ENCODE results near the gene SCGB1C1.
"Not testable (repeated sequence)": the region's sequence is repeated elsewhere in the genome, so short reads cannot be mapped to it uniquely, and the experiment has no call there.

SCGB1C1 gene

DNA sequence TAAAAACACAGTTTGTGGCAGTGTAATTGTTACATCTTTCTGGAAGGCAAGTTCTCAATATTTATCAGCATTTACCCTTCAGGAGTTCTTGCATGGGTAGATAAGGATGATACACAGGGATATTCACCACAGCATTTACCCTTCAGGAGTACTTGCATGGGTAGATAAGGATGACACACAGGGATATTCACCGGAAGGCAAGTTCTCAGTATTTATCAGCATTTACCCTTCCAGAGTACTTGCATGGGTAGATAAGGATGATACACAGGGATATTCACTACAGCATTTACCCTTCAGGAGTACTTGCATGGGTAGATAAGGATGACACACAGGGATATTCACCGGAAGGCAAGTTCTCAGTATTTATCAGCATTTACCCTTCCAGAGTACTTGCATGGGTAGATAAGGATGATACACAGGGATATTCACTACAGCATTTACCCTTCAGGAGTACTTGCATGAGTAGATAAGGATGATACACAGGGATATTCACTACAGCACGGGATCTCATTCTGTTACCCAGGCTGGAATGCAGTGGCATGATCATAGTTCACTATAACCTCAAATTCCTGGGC, 27.9 kb downstream of the SCGB1C1 start:
- DNase-seq, result peak; percentile 71

DNA sequence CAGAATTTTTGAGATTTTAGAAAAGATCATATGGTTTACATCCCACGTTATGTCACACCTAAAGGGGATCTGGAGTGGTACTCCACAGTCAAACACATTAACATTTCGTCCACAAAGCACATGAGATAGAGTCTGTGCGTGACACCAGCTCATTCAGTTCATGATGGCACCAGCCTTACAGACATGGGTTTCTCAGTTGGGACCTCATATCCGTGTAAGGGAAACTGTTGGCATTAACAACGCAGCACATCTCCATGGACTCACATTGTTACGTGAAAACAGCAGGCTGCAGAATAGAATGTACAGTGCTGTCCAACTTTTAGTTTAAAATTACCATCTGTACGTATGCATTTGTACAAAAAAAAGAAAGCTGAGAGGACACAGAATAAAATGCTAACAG, 28.7 kb downstream of the SCGB1C1 start:
- DNase-seq, result no peak

DNA sequence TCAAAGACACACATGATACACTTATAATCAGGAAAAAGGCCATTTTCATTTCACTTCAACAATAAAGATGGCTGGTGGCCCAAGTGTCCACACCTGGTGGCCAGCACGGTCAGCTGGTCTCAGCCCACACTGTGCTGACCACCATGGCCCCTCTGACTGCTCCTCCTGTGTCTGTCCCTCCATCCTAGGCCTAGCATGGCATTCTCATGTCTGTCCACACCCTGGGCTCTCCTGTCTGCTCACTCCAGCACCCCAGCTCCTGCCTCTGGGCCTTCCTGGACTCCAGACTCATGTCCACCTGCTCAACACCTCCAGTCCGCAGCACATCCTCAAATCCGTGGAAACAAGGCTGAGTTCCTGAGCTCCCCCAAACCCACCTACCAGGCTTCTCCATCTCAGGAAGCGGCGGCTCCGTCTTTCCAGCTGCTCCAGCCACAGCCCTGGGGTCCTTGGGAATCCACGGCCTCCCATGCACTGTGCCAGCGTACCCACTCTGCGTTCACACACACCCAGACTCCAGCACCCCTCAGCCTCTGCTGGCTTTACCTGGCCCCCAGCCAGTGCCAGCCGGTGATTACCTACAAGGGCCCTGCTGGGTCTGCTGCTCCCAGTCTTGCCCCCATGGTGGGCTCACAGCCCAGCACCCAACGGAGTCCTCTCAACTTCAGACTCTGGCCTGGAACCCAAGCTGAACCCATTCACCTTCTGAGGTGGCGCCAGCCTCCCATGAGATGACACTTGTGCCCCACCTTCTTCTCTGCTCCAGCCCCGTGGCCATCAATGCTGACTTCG, 29.3 kb downstream of the SCGB1C1 start:
- DNase-seq, result no peak

DNA sequence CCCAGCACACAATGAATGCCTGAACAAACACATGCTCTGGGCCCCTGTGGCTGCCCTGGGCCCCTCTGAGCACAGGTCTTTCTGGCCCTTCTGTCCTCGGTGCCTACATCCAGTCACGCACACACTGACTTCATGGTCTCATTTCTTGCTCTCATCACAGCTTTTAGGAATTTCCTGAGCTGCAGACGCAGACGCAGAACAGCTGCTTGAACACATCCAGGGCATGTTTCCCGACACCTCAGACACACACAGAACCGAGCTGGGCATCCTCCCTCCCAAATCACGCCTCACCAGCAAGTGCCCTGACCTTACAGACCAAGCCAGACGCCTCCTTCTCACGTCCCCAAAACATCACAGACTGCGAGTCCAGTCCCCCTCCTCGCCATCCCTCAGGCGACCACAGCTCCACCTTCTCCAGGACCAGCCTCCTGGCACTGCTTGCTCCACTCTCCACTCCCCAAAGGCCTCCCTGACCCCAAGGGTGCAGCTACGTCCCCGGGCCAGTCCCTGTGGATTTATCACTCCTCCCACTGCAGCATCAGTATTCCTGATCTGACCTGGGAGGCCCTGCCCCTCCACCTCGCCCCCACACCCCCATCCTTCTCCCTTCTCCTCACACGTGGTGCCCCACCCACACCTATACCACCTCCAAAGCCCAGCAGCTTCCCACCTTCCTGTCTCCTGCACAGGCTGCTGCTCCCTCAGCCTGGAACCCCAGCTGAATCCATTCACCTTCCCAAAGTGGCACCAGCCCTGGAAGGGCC, 30.3 kb downstream of the SCGB1C1 start:
- no peak for DNase-seq

DNA sequence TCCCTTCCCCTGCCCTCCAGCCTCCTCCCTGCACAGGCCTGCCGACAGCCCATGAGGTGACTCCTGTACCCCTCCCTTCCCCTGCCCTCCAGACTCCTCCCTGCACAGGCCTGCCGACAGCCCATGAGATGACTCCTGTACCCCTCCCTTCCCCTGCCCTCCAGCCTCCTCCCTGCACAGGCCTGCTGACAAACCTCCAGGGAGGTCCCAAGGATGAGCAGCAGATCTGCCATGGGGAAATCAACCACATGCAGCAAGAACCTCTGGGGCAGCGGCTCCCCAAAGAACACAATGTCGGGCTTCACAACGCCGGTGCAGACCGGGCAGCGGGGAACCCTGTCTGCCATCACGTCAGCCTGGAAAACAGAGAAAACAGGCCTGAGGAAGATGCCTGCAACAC, 31.0 kb downstream of the SCGB1C1 start:
- DNase-seq, result no peak

DNA sequence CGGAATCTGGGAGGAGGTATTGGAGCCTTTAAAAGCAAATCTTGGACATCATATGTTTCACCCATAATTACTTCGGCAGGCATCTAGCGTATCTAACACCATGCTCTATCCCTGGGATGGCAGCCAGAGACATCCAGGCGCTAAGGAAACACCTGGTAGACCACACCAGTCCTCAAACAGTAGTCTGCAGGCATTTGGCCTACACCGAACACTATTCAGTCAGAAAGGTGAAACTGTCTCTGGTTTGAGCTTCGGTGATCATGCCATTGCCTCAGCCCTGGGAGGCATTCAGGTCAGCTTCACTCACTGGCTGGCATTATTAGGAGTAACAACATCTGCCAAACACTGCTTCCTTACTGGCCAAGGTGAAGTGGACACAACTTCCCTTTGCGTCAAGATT, 31.5 kb downstream of the SCGB1C1 start:
- DNase-seq, result no peak

DNA sequence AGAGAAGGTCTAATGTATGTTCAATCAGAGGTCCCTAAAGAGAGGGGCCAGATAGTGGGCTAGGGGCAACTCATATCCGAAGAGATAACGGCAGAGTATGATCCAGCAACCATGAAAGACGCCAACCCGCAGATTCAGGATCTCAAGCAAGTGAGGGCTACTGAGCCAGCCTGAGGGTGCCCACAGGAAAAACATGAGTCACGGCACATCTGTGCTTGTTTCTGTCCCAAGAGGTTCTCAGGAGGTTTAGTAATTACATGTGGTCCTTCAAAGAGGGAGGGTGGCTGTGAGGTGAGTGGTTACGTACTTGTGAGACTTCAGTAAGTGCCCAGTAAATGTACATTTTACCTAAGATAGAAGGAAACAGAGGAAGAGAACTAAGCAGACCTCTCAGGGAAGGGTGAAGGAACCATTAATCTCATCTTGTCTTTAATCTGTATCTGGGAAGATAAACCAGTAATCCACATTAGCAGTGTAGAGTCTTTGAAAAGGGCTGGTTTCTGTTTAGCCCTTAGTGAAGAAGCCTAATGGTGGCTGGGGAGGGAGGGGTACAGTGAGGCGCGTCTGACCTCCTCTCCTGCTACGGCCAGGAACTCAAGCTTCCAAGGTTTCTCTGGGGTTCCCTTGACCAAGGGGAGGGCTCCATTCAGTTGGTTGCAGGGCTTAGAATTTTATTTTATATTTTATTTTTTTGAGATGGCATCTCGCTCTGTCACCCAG, 33.0 kb downstream of the SCGB1C1 start:
- DNase-seq, result no peak

DNA sequence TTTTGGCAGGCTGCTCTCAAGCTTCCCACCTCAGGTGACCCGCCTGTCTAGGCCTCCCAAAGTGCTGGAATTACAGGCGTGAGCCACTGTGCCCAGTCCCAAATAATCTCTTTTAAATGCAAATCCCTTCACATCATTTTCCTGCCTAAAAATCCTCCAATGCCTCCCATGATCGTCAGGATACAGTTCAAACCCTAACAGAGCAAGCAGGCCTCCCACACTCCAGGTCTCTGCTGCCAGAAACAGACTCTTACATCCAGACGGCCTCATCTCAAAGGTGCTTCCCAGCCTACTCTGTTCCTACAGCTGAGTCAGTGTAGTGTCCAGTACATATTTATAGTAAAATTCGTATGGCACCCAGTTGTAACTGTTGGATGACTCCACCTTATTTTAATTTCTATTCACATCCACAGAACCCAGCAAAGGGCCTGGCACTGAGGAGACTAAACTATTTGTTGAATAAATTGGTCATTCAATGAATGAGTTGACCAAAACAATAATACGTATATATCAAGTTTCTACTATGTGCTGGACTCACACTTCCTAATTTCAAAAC, 35.0 kb downstream of the SCGB1C1 start:
- no peak for DNase-seq

DNA sequence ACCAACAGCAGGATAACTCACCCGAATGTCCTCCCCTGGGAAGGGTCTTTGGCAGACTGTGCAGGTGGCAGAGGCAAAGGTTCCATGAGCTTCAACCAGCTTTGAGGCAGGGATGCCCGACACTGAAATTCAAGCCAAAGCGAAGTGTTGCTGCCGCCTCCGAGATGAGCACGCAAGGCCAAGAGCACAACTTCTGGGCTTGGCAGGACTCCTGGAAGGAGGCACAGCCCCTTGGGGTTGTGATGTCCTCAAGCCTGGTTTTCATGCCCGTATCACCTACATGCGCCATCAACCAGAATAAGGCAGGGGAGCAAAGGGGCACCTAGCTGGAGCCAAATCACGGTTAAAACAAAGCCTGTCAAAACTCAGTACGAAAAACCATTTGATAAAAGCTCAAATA, 37.6 kb downstream of the SCGB1C1 start:
- no peak for DNase-seq

DNA sequence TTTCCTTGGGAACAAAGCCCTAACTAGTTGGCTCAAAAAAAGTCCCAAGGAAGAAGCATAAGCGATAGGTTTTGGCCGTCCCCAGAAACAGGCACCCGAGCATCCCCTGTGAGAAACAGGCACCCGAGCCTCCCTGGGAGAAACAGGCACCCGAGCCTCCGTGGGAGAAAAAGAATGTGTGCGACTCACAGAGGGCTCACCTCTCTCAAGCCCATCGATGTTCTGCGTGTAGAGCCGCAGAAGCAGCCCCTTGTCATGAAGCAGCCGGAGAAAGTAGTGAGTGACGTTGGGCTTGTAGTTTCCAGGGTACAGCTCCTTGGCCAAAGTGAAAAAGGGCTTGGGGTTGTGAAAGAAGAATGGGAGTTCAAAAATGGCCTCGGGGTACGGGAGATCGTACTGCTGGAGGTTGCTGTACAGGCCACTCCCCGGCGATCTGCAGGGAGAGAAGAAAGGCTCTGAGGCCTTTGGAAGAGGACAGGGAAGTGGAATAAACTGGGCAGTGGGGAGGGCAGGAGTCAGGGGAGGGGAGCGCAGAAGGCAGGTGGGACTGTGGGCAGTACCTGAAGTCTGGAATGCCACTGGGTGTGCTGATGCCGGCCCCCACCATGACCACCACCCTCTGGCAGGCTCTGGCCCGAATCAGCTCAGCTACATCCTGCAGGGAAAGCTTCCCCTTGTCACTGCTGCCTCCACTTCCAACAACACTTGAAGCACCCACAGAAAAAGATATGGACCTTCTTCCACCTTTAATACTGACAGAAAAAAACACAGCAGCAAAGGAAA, 40.1 kb downstream of the SCGB1C1 start:
- DNase-seq, result no peak

DNA sequence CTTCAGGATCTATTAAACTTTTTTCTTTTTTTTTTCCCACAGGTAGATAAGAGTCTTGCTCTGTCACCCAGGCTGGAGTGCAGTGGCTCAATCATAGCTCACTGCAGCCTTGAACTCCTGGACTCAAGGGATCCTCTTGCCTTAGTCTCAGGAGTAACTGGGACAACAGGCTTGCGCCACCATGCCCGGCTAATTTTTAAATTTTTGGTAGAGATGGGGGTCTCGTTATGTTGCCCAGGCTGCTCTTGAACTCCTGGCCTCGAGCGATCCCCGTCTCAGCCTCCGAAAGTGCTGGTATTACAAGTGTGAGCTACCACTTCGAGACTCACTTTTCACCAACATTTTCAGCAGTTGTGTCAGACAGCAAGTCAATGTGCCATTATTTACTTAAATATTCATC, 42.3 kb downstream of the SCGB1C1 start:
- no peak for DNase-seq

DNA sequence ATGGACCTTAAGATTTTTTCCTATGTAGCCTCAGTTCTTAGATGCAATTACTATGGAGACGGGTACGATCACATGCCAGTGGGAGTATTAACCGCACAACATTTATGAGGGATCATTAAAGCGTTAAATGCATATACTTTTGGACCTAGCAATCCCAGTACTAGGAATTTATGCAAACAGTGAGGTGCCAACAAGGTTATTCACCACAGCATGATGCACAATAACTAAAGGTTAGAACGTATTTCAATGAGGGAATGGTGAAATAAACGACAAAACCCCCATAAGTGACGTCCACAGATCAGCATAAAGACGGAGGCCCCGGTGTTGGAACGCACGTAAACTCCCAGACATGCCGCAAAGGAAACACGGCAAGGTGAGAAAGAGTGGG, 42.7 kb downstream of the SCGB1C1 start:
- no peak for DNase-seq

DNA sequence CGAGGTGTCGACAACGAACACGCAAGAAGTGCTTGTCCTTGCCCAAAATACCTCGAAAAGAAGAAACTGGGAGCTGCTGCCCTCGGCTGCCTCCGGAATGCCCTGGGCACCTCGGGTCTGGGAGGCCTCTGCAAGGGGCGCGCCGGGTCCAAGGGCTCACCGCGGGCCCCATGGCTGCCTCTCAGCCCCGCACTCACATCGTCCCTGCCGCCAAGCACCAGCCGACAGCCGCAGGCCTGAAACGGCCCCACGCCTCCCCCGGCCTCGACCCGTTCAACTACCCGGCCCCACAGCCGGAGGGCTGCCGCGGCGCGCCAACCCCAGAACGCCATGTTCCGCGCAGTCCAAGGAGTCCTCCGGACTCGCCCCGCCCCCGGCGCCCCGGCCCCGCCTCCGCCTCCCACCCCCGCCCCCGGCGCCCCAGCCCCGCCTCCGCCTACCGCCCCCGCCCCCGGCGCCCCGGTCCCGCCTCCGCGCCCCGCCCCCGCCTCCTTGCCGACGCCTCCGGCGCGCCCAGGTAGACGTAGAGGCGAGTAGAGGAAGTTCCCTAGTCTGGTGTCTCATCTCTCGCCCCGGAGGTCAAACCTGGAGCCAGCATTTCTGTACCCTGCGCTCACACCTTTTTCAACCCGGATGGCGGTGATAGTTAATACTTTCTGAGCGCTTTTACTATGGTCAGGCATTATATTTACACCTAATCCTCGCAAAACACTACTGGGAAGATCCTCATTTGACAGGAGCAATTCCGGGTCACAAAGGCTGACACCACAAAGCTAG, 43.3 kb downstream of the SCGB1C1 start, which contains the start of gene SIRT3:
Gene SIRT3, minus strand, starts transcription at position 346 of the 777 bp plus-strand sequence. Its CDS starts 14 bp downstream, at position 332.
- peak; percentile 66 for DNase-seq

DNA sequence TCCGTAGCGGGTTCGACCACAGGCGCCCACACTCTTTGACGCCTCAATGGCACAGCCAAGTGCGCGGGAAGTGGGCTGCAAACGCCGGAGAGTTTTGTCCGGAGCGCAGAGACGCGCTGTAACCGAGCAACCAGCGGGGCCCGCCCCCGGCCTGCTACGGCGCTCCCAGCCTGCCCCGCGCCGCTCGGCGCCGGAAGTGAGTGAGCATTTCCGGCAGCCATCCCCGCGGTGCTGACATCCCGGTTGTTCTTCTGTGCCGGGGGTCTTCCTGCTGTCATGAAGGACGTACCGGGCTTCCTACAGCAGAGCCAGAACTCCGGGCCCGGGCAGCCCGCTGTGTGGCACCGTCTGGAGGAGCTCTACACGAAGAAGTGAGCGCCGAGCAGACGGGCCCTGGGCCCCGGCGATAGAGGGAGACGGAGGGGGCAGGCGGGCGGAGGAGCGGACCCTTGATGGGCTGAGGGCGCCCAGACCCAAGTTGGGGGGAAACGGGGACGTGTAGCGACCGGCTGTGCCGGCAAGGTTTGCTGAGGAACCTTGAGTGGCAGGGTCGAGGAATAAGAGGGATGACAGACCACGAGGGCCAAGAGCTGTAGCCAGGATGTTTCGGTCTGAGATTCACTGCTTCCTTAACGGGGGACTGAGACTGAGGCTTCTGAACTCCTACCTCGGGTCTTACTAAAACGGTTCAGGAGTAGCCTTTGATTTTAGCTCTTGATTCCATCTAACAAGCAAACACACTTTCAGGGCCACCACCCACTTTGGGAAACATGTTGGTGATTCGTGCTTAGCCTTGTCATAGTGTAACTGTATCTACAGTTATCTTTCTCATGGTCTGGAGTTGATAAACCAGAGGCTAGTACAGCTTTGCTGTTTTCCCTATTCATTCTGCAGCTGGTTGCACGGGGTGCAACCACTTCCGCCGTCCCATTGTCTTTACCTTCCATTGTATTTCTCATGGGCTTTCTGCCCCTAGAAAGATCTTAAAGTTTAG, 44.2 kb downstream of the SCGB1C1 start, which contains the start of gene PSMD13:
Gene PSMD13, plus strand, starts transcription at position 203 of the 994 bp plus-strand sequence. Its CDS starts 74 bp downstream, at position 277.
- DNase-seq, result peak; percentile 82

DNA sequence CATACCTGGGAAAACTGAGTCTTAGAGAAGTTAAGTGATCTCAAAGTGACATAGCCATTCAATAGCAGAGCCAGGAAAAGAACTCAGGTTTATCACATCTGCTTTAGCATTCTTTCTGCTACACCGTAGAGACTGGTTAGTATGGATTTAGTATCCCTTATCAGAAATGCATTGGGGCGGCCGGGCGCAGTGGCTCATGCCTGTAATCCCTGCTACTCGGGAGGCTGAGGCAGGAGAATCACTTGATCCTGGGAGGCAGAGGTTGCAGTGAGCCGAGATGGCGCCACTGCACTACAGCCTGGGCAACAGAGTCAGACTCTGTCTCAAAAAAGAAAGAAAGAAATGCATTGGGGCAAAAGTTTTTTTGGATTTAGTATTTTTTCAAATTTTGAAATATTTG, 45.5 kb downstream of the SCGB1C1 start:
- not testable (repeated sequence) for DNase-seq

DNA sequence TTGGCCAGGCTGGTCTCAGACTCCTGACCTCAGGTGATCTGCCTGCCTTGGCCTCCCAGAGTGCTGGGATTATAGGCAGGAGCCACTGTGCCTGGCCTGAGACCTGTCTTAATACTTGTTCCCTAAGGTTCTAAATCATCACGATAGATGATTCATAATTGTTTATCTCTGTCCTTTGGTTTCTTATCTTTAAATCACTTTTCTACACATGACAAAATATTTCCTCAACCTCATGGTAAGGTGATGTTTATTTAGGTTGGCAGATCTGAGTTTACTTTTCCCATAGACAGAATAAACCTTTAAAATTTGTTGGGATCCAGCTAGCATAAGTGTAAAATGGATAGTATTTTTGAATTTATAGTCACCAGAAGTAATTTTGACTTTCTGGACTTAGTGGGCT, 47.4 kb downstream of the SCGB1C1 start:
- no peak for DNase-seq

DNA sequence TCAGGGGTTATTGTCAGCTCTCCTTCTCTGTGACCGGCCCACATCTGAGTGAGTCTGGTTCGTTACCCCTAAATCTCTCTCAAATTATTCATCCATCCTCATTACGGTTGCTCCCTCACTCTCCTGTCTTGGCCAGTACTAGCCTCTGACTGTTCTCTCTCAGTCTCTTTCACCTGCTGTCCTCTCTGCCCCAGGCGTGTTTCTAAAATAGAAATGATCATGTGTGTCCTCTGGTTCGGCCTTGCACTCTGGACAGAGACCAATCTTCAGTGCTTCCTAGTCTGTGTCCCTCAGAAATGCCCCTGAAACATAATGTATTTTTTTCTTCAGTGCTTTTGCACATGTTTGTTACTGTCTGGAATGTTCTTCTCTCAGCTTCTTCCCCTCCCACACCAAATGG, 48.8 kb downstream of the SCGB1C1 start:
- no peak for DNase-seq

All from NCI-H226 (cell line).